ENCODE measurements around the gene PCLO. TPM values are rescaled to one million over a fixed set of nuclear protein-coding genes. Genes with fewer than 3 reads are reported as not detected.

The PCLO gene
- total RNA-seq, 3 donors from 2014 or later, result 5.3 to 20.9 (median 5.9) TPM

DNA sequence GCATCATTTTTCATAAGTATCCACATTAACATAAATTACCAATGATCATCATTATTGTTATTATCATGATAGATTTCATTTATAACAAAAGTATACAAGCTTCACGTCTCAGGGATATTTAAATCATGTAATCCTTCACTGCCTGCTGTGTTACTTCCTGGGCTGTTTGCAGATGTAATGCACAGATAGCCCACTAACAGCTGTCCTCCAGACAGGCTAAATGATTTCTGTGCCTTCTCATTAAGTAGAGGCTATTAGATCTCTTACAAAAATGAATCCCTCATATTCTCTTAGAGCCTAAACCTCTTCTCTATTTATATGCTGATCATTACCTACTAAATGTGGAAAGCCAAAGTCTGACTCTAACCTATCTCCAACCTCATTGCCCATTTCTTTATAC, 9.3 kb downstream of the PCLO start:
- peaks cover 4% of the 10 kb centered on the region for H3K36me3 ChIP-seq
- H3K27me3 ChIP-seq, result no peaks in the 10 kb centered on the region
- no peak overlapping the region for H3K27ac ChIP-seq
- H3K9me3 ChIP-seq, result no peaks in the 10 kb centered on the region
- DNase-seq (ENCODE audit: low spot score in 2 of 2), result no peak
- TF ChIP-seq, protein P1, sequence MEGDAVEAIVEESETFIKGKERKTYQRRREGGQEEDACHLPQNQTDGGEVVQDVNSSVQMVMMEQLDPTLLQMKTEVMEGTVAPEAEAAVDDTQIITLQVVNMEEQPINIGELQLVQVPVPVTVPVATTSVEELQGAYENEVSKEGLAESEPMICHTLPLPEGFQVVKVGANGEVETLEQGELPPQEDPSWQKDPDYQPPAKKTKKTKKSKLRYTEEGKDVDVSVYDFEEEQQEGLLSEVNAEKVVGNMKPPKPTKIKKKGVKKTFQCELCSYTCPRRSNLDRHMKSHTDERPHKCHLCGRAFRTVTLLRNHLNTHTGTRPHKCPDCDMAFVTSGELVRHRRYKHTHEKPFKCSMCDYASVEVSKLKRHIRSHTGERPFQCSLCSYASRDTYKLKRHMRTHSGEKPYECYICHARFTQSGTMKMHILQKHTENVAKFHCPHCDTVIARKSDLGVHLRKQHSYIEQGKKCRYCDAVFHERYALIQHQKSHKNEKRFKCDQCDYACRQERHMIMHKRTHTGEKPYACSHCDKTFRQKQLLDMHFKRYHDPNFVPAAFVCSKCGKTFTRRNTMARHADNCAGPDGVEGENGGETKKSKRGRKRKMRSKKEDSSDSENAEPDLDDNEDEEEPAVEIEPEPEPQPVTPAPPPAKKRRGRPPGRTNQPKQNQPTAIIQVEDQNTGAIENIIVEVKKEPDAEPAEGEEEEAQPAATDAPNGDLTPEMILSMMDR (IDR thresholded peaks at IDR 0.05), result no peak
- no peak for TF ChIP-seq POLR2A (IDR thresholded peaks at IDR 0.05)
- TF ChIP-seq POLR2AphosphoS5 (IDR thresholded peaks at IDR 0.05), result no peak
- no peak overlapping the region for H3K4me3 ChIP-seq
- no peaks in the 10 kb centered on the region for H3K4me1 ChIP-seq
- intact Hi-C loops (cut with DNase I; ENCODE audit: low total_unique reads), result no loop called here

DNA sequence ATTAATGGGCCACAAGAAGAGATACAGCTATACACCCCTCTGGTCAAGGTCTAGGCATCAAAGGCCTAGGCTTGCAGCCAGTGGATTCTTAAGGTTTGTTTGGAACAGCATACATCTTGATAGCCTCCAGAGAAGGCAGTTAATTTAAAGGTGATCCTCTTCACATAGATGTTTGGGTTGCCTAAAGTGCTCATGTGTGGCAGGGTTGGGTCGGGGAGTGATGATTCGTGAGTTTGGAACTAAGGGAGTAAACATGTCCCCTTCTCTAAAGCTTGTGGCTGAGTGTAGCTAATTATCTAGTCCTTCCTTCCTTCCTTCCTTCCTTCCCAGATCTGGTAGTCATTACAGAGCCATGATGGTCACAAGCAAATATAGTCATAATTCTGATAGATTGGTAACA, 12.4 kb downstream of the PCLO start:
- intact Hi-C loops (cut with DNase I; ENCODE audit: low total_unique reads), result no loop called here
- no peak for TF ChIP-seq POLR2A (IDR thresholded peaks at IDR 0.05)
- TF ChIP-seq POLR2AphosphoS5 (IDR thresholded peaks at IDR 0.05), result no peak
- TF ChIP-seq, protein P1 (IDR thresholded peaks at IDR 0.05), result no peak
- no peaks in the 10 kb centered on the region for H3K27me3 ChIP-seq

DNA sequence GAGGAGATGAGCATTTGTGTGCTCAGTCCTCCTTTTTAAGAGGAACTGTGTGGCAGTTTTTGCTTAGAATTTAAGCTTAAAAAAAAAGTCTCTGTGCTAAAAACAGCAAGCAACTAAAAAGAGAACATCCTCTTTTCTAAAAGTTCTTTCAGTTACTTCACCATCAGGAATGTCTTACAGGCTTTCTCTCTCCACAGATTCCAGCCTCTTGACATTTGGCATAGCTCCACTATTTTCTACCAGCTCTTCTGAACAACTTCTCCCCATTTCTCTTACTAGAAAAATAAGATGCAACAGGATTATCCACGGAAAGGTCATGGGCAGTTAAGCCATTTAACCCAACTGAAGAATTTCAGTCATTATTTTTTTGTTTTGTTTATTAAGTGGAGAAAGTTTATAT, 13.2 kb downstream of the PCLO start:
- no peaks in the 10 kb centered on the region for H3K36me3 ChIP-seq
- TF ChIP-seq POLR2A (IDR thresholded peaks at IDR 0.05), result no peak
- no peak for TF ChIP-seq POLR2AphosphoS5 (IDR thresholded peaks at IDR 0.05)
- TF ChIP-seq, protein P1 (IDR thresholded peaks at IDR 0.05), result no peak
- no peaks in the 10 kb centered on the region for H3K27me3 ChIP-seq
- intact Hi-C loops (cut with DNase I; ENCODE audit: low total_unique reads), result no loop called here
- no peaks in the 10 kb centered on the region for H3K4me1 ChIP-seq
- H3K4me3 ChIP-seq, result no peak overlapping the region
- no peaks in the 10 kb centered on the region for H3K9me3 ChIP-seq
- DNase-seq (ENCODE audit: low spot score in 2 of 2), result no peak
- no peak overlapping the region for H3K27ac ChIP-seq

More for the DNA sequence above, 12.4 kb downstream of the PCLO start:
- no peaks in the 10 kb centered on the region for H3K9me3 ChIP-seq
- no peak overlapping the region for H3K4me3 ChIP-seq
- no peaks in the 10 kb centered on the region for H3K36me3 ChIP-seq
- no peaks in the 10 kb centered on the region for H3K4me1 ChIP-seq
- DNase-seq (ENCODE audit: low spot score in 2 of 2), result no peak
- H3K27ac ChIP-seq, result no peak overlapping the region

DNA sequence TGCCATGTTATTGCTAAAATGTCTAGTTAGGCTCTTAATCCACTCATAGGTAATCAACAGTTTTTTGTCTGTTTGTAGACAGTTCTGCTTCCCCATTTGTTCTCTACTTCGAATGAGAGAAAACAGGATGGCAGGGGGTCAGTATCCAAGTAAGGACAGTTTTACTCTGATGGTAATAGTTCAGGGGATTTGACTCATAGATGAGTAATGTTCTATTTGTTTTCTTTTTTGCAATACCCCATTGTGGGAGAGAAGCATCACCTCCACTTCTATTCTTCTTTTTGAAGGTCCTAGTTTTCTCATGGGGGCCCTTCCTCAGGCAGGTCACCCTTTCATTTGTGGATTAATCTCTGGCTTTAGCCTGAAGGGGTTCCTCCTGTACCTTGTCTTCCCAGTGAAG, 13.9 kb downstream of the PCLO start:
- Histone ChIP-seq H3K9me3 (no peaks in the 10 kb centered on the region), H3K27ac (no peak overlapping the region), H3K36me3 (no peaks in the 10 kb centered on the region), H3K4me1 (no peaks in the 10 kb centered on the region), H3K27me3 (no peaks in the 10 kb centered on the region), H3K4me3 (no peak overlapping the region)
- TF ChIP-seq POLR2AphosphoS5 (IDR thresholded peaks at IDR 0.05), result no peak
- no peak for TF ChIP-seq POLR2A (IDR thresholded peaks at IDR 0.05)
- TF ChIP-seq, protein P1 (IDR thresholded peaks at IDR 0.05), result no peak
- DNase-seq (ENCODE audit: low spot score in 2 of 2), result no peak
- intact Hi-C loops (cut with DNase I; ENCODE audit: low total_unique reads), result no loop called here

DNA sequence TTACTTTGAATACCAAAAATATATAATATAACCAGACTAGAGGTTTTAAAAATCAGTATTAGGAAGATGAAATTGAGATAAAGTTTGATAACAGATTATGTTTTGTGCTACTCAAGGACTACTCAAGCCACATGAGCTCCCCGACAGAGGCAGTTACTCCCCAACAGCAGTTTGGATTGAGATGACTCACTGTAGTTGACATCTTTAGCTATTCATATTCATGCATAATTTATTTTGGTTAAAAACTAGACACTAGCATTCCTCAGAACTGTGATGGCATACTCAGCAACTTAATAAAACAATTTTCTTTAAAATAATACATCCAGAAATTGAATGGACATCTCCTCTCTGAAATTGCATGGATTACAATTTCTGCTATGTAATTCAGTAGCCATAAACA, 19.6 kb downstream of the PCLO start:
- TF ChIP-seq POLR2AphosphoS5 (IDR thresholded peaks at IDR 0.05) (no peak), POLR2A (IDR thresholded peaks at IDR 0.05) (no peak)
- TF ChIP-seq, protein P1 (IDR thresholded peaks at IDR 0.05), result no peak
- Histone ChIP-seq H3K36me3 (no peaks in the 10 kb centered on the region), H3K27ac (no peak overlapping the region), H3K9me3 (no peaks in the 10 kb centered on the region), H3K27me3 (no peaks in the 10 kb centered on the region), H3K4me3 (no peak overlapping the region), H3K4me1 (no peaks in the 10 kb centered on the region)
- DNase-seq (ENCODE audit: low spot score in 2 of 2), result no peak
- intact Hi-C loops (cut with DNase I; ENCODE audit: low total_unique reads), result no loop called here
